Hematopoietic multipotent progenitor cell treated with erythropoietin and hydrocortisone succinate and interleukin-3 and kit ligand, for 4 days (in vitro differentiated cells): ENCODE measurements around the gene ANKZF1.

ENCODE experiments used
- DNase-seq: peaks from one replicate; pipeline ENCODE4 v3.0.0-alpha.2; 2015

Gene ANKZF1

DNA sequence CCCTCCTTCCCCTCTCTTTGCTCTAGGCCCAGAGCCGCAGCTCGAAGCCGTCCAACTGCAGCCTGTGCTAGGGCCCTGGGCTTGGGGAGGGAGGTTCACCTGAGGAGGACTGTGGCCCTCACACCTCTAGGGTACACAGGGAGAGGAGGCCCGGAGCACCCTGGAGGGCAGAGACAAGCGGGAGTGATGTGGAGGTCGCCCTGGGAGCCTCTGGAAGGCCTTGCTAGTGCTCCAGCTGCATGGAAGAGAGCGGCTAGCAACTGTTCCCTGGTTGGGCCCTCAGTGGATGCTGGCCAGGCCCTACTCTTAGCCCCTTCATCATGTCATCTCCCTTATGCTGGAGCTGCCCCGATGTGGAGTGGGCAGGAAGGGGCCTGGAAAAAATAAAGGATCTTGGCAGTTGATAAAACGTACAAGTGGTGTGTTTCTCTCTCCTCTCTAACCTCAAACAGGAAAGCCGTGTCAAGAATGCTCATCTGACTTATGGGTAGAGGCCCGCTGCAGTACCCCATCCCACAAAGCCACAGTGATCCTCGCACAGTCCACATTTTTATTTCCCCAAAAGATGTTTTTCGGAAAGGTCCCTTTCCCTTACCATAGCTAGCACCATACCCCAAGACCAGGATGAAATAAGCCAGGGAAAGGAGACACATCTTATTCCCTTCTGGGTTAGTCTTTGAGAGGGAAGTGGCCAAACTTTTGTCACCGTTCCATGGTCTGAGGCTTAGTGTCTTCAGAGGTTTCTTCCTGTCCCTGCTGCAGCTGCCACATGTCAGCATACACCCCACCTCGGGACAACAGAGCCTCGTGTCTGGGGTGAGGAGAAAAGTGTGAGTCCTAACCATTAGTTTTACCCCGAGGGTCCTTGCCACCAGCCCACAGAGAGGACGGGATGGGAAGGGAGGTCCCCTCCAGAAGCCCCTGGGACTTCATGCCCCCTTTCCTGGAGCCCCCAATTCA, 20.1 kb upstream of the ANKZF1 start:
- peak; percentile 73 for DNase-seq

DNA sequence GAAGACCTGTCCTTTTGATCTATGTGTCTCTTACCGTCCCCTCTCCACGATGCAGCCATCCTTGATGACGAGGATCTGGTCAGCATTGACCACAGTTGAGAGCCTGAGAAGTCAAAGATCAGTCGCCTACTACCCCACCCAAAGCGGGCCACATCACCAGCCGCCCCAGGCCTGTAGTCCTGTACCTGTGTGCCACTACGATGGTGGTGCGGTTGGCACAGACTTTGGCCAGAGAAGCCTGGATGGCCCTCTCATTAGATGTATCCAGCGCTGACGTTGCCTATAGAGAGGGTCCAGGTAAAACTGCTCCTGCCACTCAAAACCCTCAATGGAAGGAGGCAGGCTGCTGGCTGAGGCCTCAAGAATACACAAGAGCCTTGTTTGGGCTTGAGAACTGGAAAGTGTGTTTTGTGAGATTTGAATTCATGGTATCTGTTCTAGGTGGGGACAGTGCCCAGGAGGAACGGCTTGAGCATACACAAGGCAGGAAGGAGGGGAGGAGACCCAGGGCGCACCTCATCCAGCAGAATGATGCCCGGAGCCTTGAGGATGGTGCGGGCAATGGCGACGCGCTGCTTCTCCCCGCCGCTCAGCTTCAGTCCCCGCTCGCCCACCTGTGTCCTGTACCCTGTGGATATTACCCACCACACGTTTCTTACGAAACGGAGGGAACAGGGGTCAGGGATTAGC, 19.3 kb upstream of the ANKZF1 start:
- DNase-seq, result no peak

DNA sequence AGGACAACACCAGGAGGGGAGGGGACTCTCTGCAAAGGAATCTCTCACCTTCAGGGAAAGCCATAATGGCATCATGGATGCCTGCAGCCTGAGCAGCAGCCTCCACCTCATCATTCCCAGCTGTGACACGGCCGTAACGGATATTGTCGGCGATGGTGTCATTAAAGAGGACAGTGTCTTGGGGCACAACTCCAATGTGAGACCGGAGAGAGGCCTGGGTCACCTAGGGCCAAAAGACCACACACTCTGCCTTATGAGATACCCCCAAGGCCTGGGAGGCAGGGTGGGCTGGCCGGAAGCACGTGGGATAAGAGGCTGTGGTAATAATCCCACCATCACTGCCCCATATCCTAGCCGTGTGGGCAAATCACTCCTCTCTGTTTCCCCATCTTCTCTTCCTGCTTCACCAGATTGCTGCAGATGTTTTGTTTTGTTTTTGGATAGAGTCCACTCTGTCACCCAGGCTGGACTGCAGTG, 18.7 kb upstream of the ANKZF1 start:
- no peak for DNase-seq

DNA sequence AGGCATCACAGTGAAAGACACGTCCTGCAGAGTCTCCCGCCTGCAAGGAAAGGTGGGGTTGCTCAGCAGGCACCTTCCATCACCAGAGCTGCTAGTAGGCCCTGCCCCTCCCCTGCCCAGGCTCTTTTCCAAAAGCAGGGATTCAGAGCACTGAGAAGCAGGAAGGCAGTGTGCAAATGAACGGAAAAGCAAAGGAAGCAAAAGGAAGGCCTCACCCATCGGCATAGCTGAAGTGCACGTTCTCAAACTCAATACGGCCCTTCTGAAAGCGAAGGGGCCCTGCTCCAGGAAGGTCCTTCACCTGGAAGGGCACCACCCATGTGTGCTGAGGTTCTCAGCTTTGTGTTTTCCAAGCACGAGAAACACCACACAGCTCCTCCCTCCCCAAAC, 16.6 kb upstream of the ANKZF1 start:
- DNase-seq, result no peak

DNA sequence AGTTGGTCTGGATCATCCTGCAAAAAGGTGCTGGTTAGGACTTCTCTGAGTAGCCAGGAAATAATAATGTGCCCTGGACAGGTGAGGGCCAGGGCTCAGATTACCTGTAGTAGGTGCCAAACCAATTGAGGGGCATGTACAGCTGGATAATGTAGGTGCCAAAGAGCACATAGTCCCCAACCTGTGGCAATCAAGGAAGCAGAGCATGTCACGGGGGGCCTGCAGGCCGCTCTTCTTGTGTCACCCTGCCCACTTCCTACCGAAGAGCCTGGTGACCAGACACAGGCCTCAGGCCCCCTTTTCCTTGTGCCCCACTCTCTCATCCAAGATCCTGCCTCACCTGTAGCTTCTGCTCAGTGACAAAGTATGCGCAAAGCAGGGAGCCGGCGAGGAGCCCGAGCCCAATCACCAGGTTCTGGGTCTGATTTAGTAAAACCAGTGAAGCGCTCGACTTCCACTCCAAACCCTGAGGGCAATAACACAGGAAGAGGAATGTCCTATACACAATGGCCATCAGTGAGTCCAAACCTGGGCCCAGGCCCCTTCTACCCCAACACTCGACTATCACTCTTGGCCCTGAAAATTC, 16.0 kb upstream of the ANKZF1 start:
- DNase-seq, result no peak

DNA sequence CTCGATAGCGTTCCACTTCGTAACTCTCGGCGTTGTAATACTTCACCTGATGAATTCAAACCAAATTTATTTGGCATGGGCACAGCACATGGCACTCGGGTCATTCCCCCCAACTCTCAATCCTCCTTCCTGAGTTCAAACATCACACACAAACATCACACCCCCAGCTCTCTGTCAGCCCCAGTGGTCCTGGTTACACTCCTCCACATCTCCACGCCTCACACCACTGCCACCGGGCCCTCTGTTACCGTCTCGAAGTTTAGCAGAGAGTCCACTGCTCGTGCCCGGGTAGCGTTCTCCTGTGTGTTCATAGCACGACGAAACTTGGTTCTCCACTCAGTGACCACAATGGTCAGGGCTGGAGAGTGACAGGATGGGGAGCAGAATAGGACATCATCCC, 15.5 kb upstream of the ANKZF1 start:
- no peak for DNase-seq

DNA sequence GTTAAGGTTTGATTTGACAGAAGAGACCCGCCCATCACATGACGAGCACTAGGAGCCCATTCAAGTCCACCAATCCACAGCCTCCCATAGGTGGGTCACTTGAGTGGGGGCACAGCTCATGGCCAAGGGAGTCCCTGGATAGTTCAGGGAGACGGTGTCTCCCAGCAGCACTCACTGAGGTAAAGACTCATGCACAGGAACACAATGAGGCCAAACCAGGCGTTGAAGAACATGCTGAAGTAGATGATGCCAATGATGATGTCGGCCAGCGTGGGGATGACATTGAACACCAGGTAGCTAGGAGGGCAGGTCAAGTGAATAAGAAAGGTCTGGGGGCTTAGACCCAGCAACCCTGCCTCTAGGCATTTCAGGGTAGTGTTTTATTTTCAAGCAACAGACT, 14.8 kb upstream of the ANKZF1 start:
- no peak for DNase-seq

DNA sequence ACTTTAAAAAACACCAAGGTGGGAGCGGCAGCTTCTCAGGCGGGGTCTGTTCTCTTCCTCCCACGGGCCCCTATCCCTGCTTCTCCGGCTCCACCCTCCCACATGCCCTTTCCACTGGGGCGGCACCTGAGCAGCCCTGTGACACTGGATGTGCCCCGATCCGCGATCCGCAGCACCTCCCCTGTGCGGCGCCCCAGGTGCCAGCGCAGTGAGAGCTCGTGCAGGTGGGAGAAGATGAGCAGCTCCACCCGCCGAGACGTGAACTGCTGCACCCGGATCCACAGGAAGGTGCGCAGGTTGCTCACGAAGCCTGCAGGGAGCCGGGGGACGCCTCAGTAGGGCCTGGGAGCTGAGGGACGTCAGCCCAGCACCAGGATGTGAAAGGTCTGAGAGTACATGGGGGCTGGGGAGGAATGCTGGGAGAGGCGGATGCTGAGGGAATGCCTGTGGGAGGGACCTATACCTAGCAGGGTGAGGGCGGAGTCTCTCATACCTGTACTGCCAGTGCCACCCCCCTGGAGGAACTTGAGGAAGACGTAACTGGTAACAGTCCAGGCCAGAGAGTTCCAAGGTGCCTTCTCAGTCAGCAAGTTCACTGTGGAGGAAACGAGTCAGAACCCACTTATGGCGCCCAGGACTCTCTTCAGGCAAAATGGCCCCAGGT, 13.6 kb upstream of the ANKZF1 start:
- no peak for DNase-seq

DNA sequence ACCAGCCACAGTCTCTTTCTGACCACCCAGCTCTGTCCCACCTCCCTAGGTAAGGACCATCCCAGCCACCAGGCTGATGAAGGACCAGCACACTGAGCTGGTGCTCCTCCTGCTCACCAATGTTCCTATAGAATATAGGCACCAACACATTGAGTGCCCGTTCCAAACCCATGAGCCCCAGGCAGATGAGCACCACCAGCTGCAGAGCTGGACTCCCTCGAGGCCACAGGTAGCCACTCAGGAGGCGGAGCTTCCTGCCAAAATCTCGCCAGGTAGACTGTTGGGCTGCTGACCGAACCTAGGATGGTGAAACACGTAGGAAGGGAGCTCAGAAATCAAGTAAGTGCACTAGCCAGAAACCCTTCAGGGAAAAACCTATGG, 13.1 kb upstream of the ANKZF1 start:
- DNase-seq, result no peak

DNA sequence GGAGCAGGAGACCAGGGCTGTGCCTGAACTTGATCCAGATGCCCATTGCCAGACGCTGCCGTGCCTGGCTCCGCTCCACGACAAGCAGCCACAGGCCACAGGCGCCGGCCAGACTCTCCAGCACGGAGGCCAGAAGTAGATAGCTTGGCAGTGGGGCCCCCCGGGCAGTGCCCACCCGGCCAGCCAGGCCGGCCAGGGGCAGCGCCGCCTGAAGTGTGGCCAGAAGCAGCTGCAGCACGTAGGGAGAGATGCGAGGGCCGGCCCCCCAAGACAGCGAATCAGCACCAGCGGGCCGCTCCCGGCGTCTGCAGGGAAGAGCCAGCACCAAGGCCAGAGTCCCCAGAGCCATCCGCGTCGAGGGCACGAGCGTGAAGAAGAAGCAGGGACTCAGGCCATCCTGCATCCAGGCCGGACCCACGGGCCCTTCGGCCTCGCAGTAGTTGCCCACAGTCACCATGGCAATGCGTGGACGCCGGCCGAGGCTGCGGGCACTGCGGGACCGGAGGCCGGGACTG, 11.3 kb upstream of the ANKZF1 start:
- DNase-seq, result peak; percentile 78

DNA sequence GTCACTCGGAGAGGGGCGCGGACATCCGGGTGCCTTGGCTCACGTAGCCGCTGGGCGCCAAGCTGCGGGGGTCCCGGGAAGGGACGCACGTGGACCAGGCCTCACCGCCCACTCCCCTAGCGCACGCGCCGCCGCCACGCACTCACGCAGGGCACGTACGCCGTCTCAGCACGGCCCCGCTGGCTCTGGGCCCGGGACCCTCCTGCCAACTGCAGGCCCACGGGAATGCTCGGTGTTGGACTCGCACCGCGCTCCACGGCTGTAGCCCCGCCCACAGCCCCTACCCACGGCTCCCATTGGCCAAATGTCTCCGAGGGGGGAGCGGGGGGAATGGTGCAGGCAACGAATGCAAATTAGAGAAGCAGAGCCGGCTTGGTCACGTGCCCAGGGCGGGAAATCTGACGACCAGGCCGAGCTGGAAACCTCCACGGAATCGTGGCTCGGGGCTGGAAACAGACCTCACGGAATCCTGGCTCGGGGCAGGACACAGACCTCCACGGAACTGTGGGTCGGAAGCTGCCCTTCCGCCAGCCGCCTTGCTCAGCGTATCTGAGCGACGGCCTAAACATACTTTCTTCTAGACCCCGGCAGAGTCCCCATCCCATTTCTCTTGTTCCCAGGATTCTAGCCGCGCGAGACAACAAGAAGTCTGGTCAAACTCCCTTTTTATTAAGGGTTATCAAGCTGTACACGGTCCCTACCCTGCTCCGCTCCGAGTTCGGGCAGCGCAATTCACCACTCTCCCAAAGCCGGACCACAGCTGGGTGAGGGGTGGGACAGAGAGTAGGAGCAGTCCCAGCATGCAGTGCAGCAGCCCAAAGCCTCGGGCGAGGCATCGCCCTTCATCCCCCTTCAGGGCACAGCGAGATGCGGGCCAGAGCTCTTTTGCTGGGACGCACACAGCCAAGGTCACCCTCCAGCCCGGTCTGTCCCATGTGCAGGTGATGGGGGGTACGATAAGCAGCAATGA, 10.6 kb upstream of the ANKZF1 start, which contains the start of gene ABCB6:
Gene ABCB6, minus strand, starts transcription at position 227 of the 970 bp plus-strand sequence. CDS start 285 bp downstream, outside the sequence.
- peak; percentile 98 for DNase-seq

DNA sequence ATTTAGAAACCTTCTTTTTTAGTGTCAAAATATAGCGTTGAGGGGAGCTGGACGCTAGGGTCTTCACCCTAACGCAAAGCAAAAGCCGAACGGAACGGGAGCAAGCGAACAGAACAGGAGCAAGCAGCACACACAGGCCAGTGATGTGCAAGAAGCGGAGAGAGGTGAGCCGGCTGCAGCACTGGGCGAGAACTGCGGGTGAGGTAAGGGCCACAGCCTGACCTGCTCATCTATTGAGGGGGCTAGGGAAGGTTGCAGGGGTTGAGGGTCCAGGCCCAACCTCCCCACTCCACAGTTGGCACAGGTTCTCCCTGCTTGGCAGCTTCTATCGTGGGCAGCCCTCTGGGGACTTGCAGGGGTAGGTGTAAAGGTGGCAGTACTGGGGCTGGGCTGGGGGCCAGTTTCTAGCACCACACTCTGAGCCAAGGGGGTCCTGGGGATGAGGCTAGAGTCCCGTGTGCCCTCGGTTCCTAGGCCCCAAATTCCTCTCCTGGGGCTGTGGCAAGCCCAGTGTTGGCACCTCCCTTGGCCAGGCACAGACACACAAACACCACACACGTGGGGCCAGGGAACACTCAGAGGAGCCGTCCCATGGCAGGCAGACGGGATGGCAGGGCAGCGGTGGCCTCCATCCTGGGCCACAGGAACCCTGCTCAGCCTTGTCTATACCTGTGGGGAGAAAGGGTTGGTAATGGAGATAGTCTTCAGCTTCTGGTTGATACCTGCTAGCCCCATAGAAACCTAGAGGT, 9.6 kb upstream of the ANKZF1 start:
- no peak for DNase-seq

DNA sequence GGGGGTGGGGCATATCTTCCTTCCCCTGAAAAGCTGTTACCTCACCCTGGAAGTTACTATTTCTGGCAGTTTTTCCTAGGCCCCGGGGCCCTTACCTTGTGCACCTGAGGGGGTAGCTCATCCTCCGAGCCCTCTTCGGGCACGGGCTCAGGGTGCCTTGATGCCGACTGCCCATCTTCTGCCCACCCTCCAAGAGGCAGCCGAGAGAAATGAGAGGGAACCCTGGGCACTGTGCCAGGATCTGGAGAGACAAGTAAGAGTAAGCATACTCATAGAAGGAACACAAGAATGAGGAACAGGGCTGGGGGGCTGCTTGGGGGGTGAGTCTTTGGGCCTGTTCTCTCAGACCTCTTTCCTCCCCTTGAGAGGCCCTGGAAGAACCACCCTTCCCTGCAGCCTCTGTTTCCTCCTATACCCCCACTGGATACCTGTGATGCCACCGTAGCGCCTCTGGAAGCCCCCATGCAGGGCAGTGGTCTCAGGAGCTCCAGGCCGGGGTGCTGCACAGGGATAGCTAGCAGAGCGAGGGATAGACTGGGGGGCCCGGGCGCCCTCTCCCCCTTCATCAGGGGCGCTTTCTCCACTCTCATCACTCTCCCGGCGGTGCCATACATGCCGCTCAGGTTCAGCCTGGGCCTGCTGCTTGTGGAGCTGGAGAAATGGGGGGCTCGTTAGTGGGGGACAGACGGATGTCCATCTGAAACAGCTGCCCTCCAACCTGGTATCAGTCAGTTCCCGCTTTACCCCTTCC, 8.8 kb upstream of the ANKZF1 start:
- no peak for DNase-seq

DNA sequence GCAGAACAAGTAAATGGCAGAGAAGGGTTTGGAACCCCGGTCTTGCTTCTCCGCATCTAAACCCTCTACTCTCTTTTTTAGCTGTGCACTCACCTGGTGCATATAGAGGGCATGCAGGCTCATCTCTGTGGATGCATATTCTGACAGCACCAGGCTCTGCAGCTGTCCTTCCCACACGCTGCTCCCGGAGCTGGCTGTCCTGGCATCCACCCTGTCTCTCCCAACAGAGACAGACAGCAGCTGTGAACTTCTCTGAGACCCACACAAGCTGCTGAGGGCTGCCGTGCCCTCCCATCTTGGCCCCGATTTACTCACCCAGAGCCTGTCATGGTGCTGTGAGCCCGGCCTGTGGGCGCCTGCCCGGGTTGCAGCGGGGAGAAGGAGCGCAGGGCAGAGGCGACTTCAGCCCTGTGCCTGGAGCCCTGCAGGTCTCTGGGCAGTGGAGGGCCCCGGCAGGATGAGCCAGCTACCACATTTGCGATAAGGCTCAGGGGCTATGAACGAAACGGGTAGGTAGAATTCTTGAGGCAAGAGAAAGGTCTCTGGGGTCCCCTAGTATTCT, 7.6 kb upstream of the ANKZF1 start:
- no peak for DNase-seq

DNA sequence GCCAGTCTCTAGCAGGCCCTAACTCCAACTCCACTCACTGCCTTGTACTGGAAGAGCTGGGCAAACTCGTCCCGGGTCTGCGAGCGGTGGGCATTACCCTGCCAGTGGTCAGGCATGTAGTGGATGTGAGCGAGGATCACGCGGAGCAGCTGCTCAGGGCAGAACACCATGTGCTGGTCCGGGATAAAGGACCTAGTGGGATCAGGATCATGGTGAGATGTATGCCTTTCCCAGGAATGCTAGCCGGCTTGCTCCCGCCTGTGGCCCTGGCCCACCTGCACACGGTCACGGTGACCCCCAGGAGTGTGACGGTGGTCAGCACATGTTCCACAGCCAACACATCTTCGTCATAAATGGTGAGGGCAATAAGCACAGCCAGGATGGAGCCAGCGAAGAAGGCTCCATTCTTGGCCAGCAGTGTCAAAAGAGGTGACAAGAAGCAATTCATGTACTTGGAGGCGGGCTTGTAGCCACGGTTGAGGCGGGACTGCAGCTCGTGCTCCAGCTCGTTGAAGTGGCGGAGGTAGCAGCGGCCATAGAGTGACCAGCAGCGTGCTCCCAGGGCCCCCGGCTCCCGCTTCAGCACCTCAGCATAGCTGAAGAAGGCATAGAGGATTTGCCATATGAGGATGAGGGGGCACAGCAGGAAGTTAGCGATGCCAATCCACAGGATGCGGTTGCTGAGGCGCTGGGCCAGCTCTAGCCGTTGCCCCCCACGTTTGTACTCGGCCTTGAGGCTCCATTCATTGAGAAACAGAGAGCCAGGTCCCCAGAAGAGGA, 5.6 kb upstream of the ANKZF1 start:
- no peak for DNase-seq

DNA sequence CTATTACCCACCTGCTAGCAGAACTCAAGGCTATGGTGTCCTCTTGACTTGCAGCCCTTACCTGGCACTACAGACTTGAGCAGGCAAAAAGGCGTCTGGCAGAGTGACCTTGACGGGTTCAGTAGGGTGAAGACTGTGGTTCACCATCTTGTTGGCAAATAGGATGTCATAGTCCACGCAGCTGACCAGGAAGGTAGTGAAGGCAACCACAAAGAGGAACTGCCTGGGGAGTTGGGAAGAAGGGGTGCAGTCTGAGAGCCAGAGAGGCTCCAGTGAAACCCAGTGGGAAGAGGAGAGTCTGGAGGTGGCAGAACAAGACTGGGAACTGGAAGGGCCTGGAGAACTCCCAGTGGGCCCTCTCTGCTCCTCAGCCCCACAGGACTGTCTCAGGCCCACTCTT, 4.3 kb upstream of the ANKZF1 start:
- peak; percentile 65 for DNase-seq

DNA sequence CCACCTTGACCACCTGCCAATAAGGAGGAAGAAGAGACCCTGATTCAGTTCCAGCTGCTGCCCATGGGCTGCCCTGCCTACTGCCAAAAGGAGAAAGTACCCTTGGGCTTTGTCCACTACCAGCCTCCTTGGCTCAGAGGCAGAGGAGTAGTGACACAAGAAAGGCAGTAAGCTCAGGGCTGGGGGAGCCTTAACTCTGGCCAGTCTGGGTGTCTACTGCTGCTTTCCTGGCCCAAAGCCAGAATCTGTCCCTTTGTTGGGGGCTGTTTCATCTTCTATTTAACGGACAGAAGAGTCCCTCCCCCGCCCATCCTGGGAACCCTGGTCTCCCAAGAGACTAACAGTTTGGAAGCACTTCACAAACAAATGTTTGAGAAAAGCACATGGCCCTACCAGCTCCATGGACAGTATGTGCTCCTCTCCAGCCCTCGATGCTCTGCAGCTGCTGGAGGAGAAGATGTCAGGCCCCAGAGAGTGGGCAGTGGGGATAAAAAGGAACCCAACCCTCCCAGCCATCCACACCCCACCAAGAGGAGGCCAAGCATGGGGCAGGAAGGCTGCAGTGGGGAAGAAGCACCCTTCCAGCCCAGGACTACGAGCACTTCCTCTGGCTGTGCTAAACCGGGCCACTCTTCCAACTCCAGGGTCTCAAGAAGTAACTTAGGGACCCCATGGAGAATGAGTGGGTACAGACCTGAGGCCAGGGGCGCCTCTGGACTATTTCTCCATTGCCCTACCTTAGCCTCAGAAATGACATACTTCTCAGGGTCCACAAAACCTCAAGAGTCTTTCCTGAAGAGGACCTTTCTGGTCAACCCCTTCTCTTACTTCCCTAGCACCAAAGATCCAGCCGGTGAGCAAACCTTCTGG, 1.3 kb upstream of the ANKZF1 start:
- DNase-seq, result no peak

DNA sequence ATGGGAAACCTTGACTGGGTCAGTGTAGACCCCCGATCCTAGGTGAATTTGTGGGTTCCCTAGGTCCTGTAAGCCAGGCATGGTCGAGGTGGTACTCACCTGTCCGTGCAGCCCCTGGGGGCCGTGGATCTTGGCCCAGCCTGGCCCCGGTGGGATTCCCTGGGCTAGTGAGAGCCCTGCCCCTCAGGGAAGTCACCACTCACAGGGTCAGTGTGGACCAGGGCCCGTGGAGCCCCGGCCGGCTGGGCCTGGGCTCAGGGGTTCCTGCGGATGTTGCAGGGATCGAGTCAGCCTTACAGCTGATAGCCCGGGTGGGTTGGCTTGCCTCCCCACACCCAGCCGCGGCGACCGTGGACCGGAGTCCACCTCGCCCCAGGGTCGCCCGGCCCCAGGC, 698 bp upstream of the ANKZF1 start:
- DNase-seq, result no peak
